GM06990 (cell line): ENCODE measurements around the gene GNL1.

ENCODE experiments used
- DNase-seq: peaks from one replicate; pipeline ENCODE4 v3.0.0-alpha.2; 2011; ENCODE audit not compliant: insufficient read length; ENCODE audit errors: extremely low read depth
- H3K27me3 ChIP-seq: replicated peaks from 2 replicates; pipeline ENCODE4 v1.6.0; 2011; ENCODE audit warnings: low read length; ENCODE audit not compliant: control insufficient read depth, insufficient read depth
- H3K36me3 ChIP-seq: 2 replicates; pipeline ENCODE4 v1.5.1; 2011; ENCODE audit warnings: low read length; ENCODE audit not compliant: control insufficient read depth, insufficient read depth
- H3K4me3 ChIP-seq: replicated peaks from 2 replicates; pipeline ENCODE4 v1.5.1; 2011; ENCODE audit warnings: low read depth, mild to moderate bottlenecking, control low read depth, low read length
- CTCF ChIP-seq: IDR thresholded peaks from 2 replicates; pipeline ENCODE4 v1.5.1; 2011; ENCODE audit warnings: low read length, control low read depth, mild to moderate bottlenecking, inconsistent platforms; ENCODE audit not compliant: insufficient read depth, poor library complexity, severe bottlenecking

GNL1 gene

GRCh38 chr6:30571762-30572082 lies 15.4 kb upstream of the GNL1 start:
- no peak for DNase-seq
- Histone ChIP-seq H3K27me3 (no peaks in the 10 kb centered on the region), H3K36me3 (peaks cover 4% of the 10 kb centered on the region), H3K4me3 (peak overlapping the region; percentile 92)
- TF ChIP-seq CTCF: no peak

GRCh38 chr6:30571075-30571761 lies 14.9 kb upstream of the GNL1 start, which contains the start of gene ABCF1:
TSS of gene ABCF1 (plus strand) at chr6:30571442. CDS start at chr6:30571488, 46 bp downstream.
- H3K36me3 ChIP-seq: peaks cover 2% of the 10 kb centered on the region
- DNase-seq: peak; percentile 99
- H3K4me3 ChIP-seq: peak within 1 kb of the TSS; percentile 92
- TF ChIP-seq CTCF: no peak
- no peaks in the 10 kb centered on the region for H3K27me3 ChIP-seq

GRCh38 chr6:30570740-30571074 lies 14.4 kb upstream of the GNL1 start:
- no peak for TF ChIP-seq CTCF
- peak overlapping the region; percentile 92 for H3K4me3 ChIP-seq
- peaks cover 2% of the 10 kb centered on the region for H3K36me3 ChIP-seq
- no peak for DNase-seq
- no peaks in the 10 kb centered on the region for H3K27me3 ChIP-seq

GRCh38 chr6:30570263-30570662 lies 14.0 kb upstream of the GNL1 start:
- H3K36me3 ChIP-seq: peaks cover 2% of the 10 kb centered on the region
- no peaks in the 10 kb centered on the region for H3K27me3 ChIP-seq
- peak overlapping the region; percentile 92 for H3K4me3 ChIP-seq
- no peak for DNase-seq
- no peak for TF ChIP-seq CTCF

- DNase-seq: no peak
- no peak for TF ChIP-seq CTCF
- H3K4me3 ChIP-seq: no peak overlapping the region
- no peaks in the 10 kb centered on the region for H3K27me3 ChIP-seq
- H3K36me3 ChIP-seq: no peaks in the 10 kb centered on the region; the same call in 1 of the 2 replicates
These were observed 12.0 kb upstream of the GNL1 start for GRCh38 chr6:30568245-30568644.

- peaks cover 6% of the 10 kb centered on the region for H3K36me3 ChIP-seq
- H3K27me3 ChIP-seq: no peaks in the 10 kb centered on the region
- DNase-seq: no peak
- no peak overlapping the region for H3K4me3 ChIP-seq
- no peak for TF ChIP-seq CTCF
These were observed 9.5 kb upstream of the GNL1 start for GRCh38 chr6:30565772-30566171.
